HuH-7.5 (cell line): ENCODE data around the gene ADGRF5.

Experiments used
- DNase-seq: peaks from one replicate; pipeline ENCODE4 v3.0.0; 2011; ENCODE audit warnings: low spot score

ADGRF5 gene

GRCh38 chr6:46828939-46829338, 92.8 kb downstream of the ADGRF5 start:
- DNase-seq = no peak

- no peak for DNase-seq
Measured at GRCh38 chr6:46821458-46821881, 100.3 kb downstream of the ADGRF5 start.

GRCh38 chr6:46819561-46819960, 102.2 kb downstream of the ADGRF5 start:
- DNase-seq = no peak

GRCh38 chr6:46816626-46817025, 105.1 kb downstream of the ADGRF5 start:
- DNase-seq = no peak

GRCh38 chr6:46815130-46815529, 106.6 kb downstream of the ADGRF5 start:
- no peak for DNase-seq

GRCh38 chr6:46808806-46809205, 112.9 kb downstream of the ADGRF5 start:
- DNase-seq = no peak
